ENCODE results near the gene ILDR1. TPM values are rescaled to one million over a fixed set of nuclear protein-coding genes. Genes with fewer than 3 reads are reported as not detected.
"Not testable (repeated sequence)": the region's sequence is repeated elsewhere in the genome, so short reads cannot be mapped to it uniquely, and the experiment has no call there.

ILDR1 gene
- total and polyA plus RNA-seq, 2 experiments from 2014 or later: 0.66 to 0.97 TPM

DNA sequence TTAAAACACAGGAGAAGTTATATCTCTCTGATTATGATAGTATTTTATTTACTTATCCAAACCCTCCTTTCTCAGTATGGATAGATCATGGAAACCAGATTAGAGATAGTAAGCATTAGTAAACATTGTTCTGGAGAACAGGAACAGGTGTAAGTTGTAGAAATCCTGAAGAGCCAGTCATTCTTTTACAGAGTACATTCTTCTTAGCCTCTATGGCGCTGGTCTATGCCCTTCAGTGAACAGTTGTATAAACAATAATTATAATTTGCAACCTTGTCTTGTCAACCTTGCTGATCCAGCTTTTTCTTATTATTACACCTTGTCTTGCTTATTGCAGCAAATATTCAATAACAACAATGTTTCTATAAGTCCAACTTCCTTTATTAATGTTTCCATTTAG is 80.5 kb downstream of the ILDR1 start:
- Histone ChIP-seq H3K79me2 (replicated peaks; ENCODE audit: insufficient read depth) (no peaks in the 10 kb centered on the region), H3K36me3 (ENCODE audit: insufficient read depth) (no peaks in the 10 kb centered on the region), H3K27ac (ENCODE audit: low read depth) (no peak overlapping the region), H3K9me2 (ENCODE audit: insufficient read depth) (no peaks in the 10 kb centered on the region; the same call in 1 of the 2 replicates), H3K4me3 (no peak overlapping the region), H3K4me1 (ENCODE audit: insufficient read depth) (no peaks in the 10 kb centered on the region), H4K20me1 (replicated peaks; ENCODE audit: insufficient read depth) (no peaks in the 10 kb centered on the region), H2AFZ (no peak overlapping the region), H3F3A (replicated peaks; ENCODE audit: low read depth) (no peaks in the 10 kb centered on the region), H3K4me2 (no peak overlapping the region), H3K27me3 (ENCODE audit: insufficient read depth) (no peaks in the 10 kb centered on the region)
- H3K4me3 Mint-ChIP-seq: no peak overlapping the region
- H3K27ac Mint-ChIP-seq: no peak overlapping the region
- peaks cover 5% of the 10 kb centered on the region; the same call in 1 of the 3 replicates for H3K9me3 Mint-ChIP-seq
- ATAC-seq (no peak), DNase-seq (ENCODE audit: low spot score) (no peak)
- TF ChIP-seq, protein P1, sequence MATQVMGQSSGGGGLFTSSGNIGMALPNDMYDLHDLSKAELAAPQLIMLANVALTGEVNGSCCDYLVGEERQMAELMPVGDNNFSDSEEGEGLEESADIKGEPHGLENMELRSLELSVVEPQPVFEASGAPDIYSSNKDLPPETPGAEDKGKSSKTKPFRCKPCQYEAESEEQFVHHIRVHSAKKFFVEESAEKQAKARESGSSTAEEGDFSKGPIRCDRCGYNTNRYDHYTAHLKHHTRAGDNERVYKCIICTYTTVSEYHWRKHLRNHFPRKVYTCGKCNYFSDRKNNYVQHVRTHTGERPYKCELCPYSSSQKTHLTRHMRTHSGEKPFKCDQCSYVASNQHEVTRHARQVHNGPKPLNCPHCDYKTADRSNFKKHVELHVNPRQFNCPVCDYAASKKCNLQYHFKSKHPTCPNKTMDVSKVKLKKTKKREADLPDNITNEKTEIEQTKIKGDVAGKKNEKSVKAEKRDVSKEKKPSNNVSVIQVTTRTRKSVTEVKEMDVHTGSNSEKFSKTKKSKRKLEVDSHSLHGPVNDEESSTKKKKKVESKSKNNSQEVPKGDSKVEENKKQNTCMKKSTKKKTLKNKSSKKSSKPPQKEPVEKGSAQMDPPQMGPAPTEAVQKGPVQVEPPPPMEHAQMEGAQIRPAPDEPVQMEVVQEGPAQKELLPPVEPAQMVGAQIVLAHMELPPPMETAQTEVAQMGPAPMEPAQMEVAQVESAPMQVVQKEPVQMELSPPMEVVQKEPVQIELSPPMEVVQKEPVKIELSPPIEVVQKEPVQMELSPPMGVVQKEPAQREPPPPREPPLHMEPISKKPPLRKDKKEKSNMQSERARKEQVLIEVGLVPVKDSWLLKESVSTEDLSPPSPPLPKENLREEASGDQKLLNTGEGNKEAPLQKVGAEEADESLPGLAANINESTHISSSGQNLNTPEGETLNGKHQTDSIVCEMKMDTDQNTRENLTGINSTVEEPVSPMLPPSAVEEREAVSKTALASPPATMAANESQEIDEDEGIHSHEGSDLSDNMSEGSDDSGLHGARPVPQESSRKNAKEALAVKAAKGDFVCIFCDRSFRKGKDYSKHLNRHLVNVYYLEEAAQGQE (IDR thresholded peaks at IDR 0.05; ENCODE audit: unreplicated experiment): no peak
- TF ChIP-seq ZNF331 (CRISPR knock-in tag; IDR thresholded peaks at IDR 0.05; ENCODE audit: low read depth) (no peak), JUNB (IDR thresholded peaks at IDR 0.05; ENCODE audit: unreplicated experiment) (no peak)
- peaks cover 20% of the 10 kb centered on the region for H3K36me3 Mint-ChIP-seq (ENCODE audit: low read depth)
- H3K4me1 Mint-ChIP-seq: peaks cover 25% of the 10 kb centered on the region
- H3K27me3 Mint-ChIP-seq (ENCODE audit: insufficient read depth, low read depth, poor library complexity): no peaks in the 10 kb centered on the region

DNA sequence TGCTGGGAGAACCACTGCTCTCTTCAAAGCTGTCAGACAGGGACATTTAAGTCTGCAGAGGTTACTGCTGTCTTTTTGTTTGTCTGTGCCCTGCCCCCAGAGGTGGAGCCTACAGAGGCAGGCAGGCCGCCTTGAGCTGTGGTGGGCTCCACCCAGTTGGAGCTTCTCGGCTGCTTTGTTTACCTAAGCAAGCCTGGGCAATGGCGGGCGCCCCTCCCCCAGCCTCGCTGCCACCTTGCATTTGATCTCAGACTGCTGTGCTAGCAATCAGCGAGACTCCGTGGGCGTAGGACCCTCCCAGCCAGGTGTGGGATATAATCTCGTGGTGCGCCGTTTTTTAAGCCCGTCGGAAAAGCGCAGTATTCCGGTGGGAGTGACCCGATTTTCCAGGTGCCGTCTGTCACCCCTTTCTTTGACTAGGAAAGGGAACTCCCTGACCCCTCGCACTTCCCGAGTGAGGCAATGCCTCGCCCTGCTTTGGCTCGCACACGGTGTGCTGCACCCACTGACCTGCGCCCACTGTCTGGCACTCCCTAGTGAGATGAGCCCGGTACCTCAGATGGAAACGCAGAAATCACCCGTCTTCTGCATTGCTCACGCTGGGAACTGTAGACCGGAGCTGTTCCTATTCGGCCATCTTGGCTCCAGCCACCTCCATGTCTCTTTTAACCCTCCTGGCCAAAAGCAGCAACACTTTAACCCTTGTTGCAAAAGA is 83.7 kb downstream of the ILDR1 start:
- not testable (repeated sequence) for H3F3A ChIP-seq (replicated peaks; ENCODE audit: low read depth); H3K9me3 Mint-ChIP-seq; H3K4me2 ChIP-seq; H3K27me3 ChIP-seq (ENCODE audit: insufficient read depth); H3K4me3 ChIP-seq; H3K4me1 ChIP-seq (ENCODE audit: insufficient read depth); H3K9me2 ChIP-seq (ENCODE audit: insufficient read depth); ATAC-seq; H4K20me1 ChIP-seq (replicated peaks; ENCODE audit: insufficient read depth); H2AFZ ChIP-seq; DNase-seq (ENCODE audit: low spot score); H3K27me3 Mint-ChIP-seq (ENCODE audit: insufficient read depth, low read depth, poor library complexity); H3K79me2 ChIP-seq (replicated peaks; ENCODE audit: insufficient read depth); H3K36me3 ChIP-seq (ENCODE audit: insufficient read depth)
- Mint-ChIP-seq H3K4me3 (peak overlapping the region; percentile 1; the same call in 1 of the 3 replicates), H3K36me3 (ENCODE audit: low read depth) (peaks cover 24% of the 10 kb centered on the region), H3K27ac (peak overlapping the region; percentile 86; the same call in 1 of the 2 replicates), H3K4me1 (peaks cover 25% of the 10 kb centered on the region)
- H3K27ac ChIP-seq (ENCODE audit: low read depth): 0 out of 2 replicates have a peak overlapping the region, but pooled peaks have one; percentile 16

Small RNAs within 50 kb of the gene (small RNA-seq; reads per million reads assigned to genes)
- not detected for gene RF00019 (ENCODE audit: low replicate concordance)

Other genes starting within 250 kb of the ILDR1 start
- 31.8 and 39.0 TPM in 2 replicates for gene IQCB1, start 187.2 kb downstream of the ILDR1 start, total RNA-seq (2014; rRNA removed; shearing (Covaris generic))
- gene IQCB1, start 187.2 kb downstream of the ILDR1 start, polyA plus RNA-seq (2016; fragmentation: Nextera tagmentation; extraction: Ambion mirVana): 22.5 and 28.8 TPM in 2 replicates
- 5.7 and 8.8 TPM in 2 replicates for gene EAF2, start 187.0 kb downstream of the ILDR1 start, total RNA-seq (2014; rRNA removed; shearing (Covaris generic))
- gene EAF2, start 187.0 kb downstream of the ILDR1 start, polyA plus RNA-seq (2016; fragmentation: Nextera tagmentation; extraction: Ambion mirVana): 14.7 and 15.0 TPM in 2 replicates
- 0.90 and 5.2 TPM in 2 replicates for gene SLC15A2, start 127.8 kb downstream of the ILDR1 start, total RNA-seq (2014; rRNA removed; shearing (Covaris generic))
- gene SLC15A2, start 127.8 kb downstream of the ILDR1 start, polyA plus RNA-seq (2016; fragmentation: Nextera tagmentation; extraction: Ambion mirVana): 0.26 and 0.49 TPM in 2 replicates
- gene CD86, start 33.1 kb upstream of the ILDR1 start, total RNA-seq (2014; rRNA removed; shearing (Covaris generic)): 0.97 TPM in 1 of 2 replicates, not detected in the other
- gene CD86, start 33.1 kb upstream of the ILDR1 start, polyA plus RNA-seq (2016; fragmentation: Nextera tagmentation; extraction: Ambion mirVana): not detected in 2 replicates
- 0.04 and 0.56 TPM in 2 replicates for gene CASR, start 161.4 kb upstream of the ILDR1 start, total RNA-seq (2014; rRNA removed; shearing (Covaris generic))
- gene CASR, start 161.4 kb upstream of the ILDR1 start, polyA plus RNA-seq (2016; fragmentation: Nextera tagmentation; extraction: Ambion mirVana): 0.03 and 0.08 TPM in 2 replicates